T1000 (cell line): Measurements from ENCODE around the gene DPH6.
"Not testable (repeated sequence)": the region's sequence is repeated elsewhere in the genome, so short reads cannot be mapped to it uniquely, and the experiment has no call there.

Experiments used
- DNase-seq: peaks from one replicate; lab custom pipeline; 2025; ENCODE audit warnings: mixed read lengths; lab: John Stamatoyannopoulos, UW

The DPH6 gene, protein sequence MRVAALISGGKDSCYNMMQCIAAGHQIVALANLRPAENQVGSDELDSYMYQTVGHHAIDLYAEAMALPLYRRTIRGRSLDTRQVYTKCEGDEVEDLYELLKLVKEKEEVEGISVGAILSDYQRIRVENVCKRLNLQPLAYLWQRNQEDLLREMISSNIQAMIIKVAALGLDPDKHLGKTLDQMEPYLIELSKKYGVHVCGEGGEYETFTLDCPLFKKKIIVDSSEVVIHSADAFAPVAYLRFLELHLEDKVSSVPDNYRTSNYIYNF

DNA sequence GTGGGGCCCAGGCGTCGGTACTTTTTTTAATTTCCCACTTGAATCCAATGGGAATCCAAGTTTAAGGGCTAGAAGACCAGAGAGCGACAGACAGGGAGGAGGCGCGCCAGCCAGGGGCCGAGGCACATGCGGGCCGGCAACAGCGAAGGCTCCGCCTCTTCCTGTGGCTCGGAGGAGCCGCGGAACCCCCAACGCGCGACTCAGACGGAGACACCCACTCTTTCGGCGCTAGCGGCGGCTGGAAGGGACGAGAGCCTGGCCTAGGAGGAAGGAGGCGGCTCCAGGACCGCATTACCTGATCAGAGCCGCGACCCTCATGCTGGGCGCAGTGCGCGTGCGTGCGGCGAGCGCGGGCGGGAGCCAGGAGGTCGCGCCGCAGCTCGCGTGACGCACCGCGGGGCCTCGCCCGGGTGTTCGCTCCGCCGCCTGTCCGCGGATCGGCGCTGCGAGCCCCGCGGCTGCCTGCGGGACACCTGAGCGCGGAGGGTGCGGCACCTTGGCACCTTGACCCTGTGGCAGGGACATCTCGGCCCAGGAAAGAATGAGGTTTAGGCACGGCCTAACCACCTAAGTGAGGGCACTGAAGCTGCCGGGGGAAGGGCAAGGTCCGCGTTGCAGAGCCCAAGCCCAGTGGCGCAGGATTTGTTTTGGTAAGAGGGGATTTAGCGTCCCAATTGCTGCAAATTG, at the start of gene DPH6:
DPH6 (minus strand) TSS at position 342 of the 687 bp plus-strand sequence; CDS start at position 318, 24 bp downstream.
- peak; percentile 78 for DNase-seq

DNA sequence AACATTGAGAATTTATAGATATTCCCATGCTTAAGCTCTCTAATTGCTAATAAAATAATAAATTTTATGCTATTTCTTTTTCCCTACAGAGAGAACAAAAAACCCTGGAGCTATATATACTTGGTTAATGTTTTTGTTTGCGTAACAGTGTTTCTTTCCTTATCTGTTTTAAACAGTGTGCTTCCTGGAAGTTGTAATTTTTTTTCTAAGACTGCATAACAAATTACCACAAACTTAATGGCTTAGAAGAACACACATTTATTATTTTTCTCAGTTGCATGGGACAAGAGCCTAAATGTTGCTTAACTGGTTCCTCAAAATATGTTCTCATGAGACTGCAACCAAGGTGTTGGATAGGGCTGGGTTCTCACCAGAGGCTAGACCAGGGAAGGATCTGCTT, 49.7 kb upstream of the DPH6 start:
- DNase-seq, result no peak

DNA sequence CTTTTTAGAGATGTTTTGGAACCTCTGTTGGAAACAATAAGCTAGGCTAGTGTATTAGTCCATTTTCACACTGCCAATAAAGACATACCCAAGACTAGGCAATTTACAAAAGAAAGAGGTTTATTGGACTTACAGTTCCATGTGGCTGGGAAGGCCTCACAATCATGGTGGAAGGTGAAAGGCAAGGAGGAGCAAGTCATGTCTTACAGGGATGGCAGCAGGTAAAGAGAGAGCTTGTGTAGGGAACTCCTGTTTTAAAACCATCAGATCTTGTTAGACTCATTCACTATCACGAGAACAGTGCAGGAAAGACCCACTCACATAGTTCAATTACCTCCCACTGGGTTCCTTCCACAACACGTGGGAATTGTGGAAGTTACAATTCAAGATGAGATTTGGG, 46.0 kb upstream of the DPH6 start:
- not testable (repeated sequence) for DNase-seq

DNA sequence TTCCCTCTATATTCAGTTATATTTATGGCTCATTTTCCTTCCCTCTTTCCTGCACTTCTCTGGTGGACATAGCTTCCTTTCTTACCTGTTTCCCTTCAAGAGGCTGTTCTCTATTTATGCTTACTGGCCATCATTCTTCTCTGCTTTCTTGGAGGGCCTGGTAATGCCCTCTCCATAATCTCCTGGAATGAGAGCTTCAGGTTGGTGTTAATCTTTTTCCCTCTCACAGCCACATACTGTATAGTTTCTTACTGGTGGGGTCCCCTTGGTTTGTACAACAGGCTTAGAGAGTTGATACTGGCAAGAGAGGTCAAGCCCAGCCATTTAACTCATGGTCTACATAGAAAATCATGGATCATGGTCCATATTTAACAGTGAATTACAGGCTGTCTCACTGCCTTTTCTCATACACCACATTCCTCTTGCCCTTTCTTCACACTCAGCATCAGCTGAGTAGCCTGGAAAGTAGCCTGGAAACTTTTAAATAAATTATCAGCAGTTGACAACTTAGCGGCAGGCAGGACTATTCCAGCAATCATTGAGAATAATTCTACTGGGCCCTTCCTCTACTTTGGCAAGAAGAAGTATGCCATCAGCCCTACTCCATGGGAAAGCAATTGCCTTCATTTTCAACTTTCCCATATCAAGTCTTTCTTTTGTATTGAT, 38.0 kb upstream of the DPH6 start:
- DNase-seq, result no peak

DNA sequence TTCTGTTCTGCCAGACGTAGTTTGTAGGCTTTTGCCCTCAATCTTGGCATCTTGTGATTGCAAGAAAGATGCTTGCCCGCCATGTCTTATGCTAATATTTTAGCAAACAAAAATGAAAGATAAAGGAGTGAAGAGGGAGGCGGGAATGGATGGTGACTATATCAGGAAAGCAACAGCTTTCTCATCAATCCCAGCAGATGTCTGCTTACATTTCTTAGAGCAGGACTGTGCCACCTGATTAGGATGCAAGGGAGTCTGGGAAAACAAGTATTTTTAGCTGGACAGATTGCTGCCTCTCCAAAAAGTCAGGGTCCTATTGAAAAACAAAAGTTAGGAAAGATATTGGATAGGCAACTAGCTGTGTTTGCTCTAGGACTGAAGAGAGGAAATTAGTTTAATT, 34.6 kb upstream of the DPH6 start:
- DNase-seq, result no peak

DNA sequence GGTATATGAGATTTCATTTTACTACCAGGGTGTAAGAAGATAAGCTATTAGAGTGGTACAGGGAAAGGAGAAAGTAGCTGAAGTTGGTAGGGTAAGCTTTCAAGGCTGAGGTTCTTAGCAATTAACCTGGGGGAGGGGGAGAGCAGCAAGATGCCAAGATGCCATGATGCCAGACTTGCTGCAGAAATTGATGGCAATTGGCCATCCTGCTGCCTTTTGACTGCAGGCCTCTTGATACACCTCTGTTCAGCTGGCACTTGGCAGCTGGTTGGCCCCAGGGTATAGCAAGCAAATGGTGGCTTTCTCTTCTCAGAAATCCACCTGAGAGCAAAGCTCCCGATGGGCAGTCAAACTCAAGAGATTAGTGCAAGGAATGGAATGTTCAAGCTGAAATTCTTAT, 21.4 kb upstream of the DPH6 start:
- DNase-seq, result no peak

DNA sequence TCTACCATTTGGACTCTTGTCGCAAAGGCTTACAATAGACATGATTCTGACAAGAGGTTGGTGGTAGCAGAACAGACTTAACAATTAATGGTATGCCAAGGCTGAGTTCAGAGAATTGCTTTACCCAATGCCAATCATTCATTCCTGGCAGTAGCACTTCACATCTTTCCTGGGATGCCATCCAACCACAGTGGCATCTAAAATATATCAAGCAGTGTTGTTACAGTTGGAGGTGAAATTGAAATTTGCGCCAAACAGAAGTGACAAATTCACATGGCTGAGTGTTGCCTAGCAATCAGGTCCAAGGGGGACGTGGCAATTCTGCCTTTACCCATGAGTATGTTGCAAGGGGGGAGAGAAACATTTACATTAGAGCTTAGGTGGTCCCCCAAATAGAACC, 21.0 kb upstream of the DPH6 start:
- no peak for DNase-seq

DNA sequence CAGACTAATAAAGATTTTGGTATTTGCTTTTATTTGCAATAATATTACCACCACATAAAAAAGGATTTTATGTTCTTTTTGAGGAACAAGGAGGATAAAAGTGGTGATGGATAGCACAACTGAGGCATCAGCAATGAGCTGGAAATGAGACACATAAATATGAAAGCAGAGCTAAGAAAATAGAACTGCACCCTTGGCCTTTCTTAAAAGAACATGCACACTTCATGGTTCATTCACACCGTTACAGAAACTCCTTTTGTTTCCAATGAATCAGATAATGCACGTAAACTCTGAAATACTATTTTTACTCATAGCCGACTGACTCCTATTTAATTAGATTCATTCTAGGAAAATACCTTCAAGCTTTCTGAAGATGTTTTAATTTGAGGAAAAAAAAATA, 19.9 kb upstream of the DPH6 start:
- DNase-seq, result no peak

DNA sequence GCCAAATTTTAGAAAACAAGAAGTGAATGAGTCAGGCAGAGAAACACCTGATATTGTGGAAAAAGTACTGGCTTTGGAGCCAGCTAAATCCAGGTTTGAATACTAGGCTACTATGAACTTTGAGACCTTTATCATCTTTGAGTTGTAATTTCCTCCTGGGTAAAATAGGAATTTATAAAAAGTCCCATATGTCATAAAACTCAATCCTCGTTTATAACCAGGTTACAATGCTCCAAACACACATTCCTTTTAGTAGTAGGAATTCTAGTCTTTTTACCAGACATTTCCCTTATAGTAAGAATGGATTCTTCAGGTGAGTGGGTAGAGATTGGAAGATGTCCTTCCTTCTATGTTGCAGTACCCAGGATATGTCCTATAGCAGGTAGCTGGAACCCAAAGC, 16.7 kb upstream of the DPH6 start:
- DNase-seq, result no peak

DNA sequence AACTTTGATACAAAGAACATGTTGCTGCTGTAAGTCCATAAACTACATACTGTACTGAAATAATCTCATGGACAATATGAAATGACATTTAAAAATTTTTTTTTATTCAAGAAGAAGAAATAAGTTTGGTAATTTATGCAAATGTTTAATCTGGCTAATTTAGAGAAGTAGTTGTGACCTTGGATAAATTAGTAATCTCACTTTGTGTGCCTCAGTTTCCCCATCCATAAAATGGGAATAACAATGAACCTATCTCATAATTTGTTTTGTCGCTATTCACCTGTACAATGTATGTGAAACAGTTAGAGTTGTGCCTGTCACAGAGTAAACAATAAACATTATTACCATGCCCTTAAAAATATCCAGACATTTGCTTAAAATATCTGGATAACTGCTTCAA, 15.3 kb upstream of the DPH6 start:
- no peak for DNase-seq

GRCh38 chr15:35560870-35561269, 14.9 kb upstream of the DPH6 start:
- no peak for DNase-seq

GRCh38 chr15:35560258-35560657, 14.3 kb upstream of the DPH6 start:
- no peak for DNase-seq

DNA sequence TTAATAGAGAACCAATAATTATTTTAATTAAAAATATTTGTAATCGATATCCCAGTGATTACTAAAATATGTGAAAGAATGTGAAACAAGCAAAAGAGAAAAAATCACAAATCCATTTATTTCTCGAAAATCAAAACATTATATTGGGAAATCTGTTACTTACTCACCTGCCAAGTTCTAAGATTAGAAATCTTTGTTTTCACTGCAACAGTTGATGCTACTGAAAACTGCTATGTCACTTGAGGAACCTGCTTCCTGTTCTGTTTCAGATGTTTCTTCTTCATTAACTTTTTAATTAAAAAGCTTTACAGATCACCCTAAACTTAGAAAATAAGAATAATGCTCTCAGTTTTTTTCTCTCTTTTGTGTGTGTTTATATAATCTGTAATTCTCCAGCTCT, 13.7 kb upstream of the DPH6 start:
- no peak for DNase-seq

DNA sequence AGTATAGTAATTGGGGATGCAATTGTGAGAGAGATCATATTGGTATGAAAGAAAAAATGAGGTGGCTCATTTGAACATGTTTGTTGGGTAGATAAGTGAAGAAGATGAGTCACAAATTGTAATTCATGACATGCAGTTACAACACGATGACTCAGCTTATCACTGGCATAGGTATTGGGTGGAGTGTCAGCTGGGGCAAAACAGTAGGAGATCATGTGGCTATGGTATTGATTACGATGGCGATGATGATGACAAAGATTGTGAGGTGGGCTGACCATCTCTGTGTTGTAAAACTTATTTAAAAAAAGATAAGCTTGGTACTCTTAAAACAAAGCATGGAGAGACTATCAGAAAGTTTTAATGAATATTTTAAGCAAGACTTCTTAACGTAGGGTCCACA, 11.6 kb upstream of the DPH6 start:
- no peak for DNase-seq

DNA sequence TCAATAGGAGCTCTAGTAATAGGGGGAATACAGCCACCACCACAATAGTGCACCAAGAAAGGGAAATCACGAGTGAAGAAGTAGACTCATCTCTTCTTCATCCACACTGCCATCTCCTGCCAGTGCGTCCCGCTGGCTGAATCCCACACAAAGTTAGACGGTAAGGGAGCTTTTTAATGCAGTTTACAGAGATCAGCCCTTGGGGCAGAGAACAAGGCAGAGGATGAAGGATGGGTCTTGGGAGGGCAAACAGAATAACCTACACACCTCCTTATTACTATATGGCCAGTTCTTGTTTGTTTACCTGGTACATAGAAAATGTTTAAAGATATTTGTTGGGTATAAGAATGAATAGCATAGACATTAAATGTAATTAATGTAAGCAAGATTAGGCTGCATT, 11.0 kb upstream of the DPH6 start:
- DNase-seq, result no peak

DNA sequence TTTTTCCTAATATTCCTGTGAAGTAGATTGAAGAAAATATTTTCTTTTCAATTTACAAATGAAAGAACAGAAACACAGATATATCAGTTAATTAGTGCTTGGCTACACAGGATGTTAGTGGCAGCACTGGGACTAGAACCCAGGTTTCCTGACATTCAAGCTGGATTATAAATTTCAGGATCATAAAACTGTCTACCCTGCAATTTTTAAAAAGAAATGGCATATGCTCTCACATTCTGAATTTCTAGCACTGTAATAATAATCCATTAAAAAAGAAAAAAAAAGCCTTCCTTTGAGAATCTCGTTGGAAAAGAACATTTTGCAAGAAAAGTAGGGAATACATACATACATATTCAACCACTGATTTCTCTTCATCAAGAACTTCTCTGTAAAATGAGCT, 9.3 kb upstream of the DPH6 start:
- no peak for DNase-seq

DNA sequence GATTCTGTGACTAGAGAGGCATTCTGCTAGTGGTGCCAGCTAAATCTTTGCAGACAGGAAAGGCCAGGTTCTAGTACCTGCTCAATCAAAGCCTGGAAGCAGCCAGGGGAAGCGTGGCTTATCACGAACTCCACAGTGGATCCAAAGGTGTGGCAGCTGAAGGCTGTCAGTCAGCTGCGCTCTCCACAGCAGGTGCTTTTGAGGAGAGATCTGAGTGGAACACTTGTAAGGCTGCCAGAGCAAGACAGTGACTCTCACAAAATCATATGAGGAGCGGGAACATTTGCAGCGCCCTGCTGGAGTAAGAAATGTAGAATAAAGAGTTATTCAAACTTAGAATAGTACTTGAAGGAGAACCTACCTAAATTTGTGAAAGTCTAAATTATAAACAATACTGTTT, 5.0 kb upstream of the DPH6 start:
- DNase-seq, result no peak

GRCh38 chr15:35549567-35549966, 3.6 kb upstream of the DPH6 start:
- DNase-seq, result no peak

DNA sequence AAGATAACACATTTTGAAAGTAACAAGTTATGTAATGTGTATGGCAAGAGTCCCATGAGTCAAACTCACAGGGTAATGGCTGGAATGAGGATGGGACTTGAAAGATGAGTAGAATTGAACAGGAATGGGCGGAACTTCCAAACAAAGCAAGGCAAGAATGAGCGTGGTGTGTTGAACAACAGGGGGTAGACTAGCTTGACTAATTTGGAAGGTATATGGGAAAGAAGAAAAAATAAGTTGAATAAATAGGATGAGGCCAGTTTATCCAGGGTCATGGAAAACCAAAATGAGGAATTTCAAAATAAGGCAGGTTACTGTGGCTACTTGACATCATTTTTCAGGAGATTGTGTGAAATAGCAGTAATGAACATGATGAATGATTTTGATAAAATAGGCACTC, 2.5 kb upstream of the DPH6 start:
- no peak for DNase-seq

GRCh38 chr15:35547775-35548364, 1.9 kb upstream of the DPH6 start:
- no peak for DNase-seq

DNA sequence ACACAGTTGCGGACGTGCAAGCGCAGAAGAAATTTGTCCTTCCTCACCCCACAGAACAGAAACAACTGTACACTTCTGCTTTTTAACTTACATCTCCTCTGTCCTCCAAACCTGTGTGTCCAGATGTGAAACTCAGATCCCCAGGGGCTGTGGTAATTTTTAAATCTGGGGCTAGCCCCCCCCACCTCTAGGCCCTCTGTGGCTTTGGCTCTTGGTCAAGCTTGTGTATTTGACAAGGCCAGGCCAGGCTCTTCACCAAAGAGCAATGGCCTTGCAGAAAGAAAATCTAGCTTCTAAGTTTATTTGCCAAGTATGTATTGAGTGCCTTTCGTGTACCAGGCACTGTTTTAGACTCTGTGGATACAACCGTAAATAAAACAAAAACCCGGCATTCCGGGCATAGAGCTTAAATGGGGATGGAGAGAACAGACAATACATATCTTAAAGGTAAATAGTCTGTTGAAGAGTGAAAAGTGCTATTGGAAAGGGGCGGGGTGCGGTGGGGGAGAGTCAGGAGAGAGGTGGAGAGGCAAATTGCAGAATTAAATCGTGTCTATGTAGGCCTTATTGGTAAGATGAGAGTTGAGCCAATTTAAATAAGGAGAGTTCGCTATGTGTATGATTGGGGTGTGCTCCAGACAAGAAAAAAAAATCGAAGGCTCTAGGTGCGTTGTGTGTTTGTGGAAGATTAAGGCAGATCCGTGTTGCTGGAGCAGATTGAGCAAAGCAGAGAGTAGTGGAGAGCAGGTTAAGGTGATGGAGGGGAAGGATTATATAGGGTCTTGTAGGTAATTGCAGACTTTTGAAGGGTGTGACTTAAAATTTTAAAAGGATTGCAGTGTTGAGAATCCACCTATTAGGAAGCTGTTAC, 781 bp upstream of the DPH6 start:
- DNase-seq, result no peak

DNA sequence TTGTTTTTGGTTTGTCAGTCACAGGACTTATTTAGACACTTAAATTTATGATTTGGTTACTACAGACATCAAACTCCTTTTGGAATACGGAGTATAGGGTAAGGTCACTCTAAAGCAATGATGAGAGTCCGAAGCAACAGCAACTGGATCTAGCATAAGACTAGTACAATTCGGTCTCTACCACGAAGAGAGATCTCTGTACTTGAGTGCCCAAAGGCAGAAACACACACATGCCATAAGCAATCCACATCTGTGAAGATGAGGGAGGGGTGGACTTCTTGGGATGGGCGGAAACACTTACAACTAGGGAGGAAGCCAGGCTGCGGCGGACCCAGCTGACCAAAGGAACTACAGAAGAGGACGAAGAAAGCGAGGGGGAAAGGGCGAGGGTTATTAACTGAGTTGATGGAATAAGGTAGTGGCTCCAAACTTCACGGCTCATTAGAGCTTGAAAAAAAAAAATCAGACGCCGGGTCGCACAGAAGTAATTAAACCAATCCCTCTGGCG, 595 bp downstream of the DPH6 start:
- DNase-seq, result peak; percentile 32
